ENCODE measurements around the gene RBM28. TPM values are rescaled to one million over a fixed set of nuclear protein-coding genes. Genes with fewer than 3 reads are reported as not detected.

Gene RBM28
- total RNA-seq, 1 donor from 2014 or later: 23.8 TPM

- intact Hi-C loops (cut with DNase I): no loop called here
- no peak for DNase-seq (ENCODE audit: low spot score in 2 of 2)
- H3K4me1 ChIP-seq: no peaks in the 10 kb centered on the region
- H3K27ac ChIP-seq: no peak overlapping the region
- H3K4me3 ChIP-seq: no peak overlapping the region
- TF ChIP-seq CTCF (IDR thresholded peaks at IDR 0.05): no peak
- no peaks in the 10 kb centered on the region for H3K9me3 ChIP-seq
- no peaks in the 10 kb centered on the region for H3K27me3 ChIP-seq
- no peaks in the 10 kb centered on the region for H3K36me3 ChIP-seq
Observed at GRCh38 chr7:128265156-128265905, 78.4 kb downstream of the RBM28 start.

GRCh38 chr7:128264477-128264876 lies 79.2 kb downstream of the RBM28 start:
- H3K27me3 ChIP-seq: no peaks in the 10 kb centered on the region
- H3K36me3 ChIP-seq: no peaks in the 10 kb centered on the region
- no peak overlapping the region for H3K4me3 ChIP-seq
- H3K9me3 ChIP-seq: no peaks in the 10 kb centered on the region
- no peak overlapping the region for H3K27ac ChIP-seq
- H3K4me1 ChIP-seq: no peaks in the 10 kb centered on the region
- no peak for DNase-seq (ENCODE audit: low spot score in 2 of 2)
- TF ChIP-seq CTCF (IDR thresholded peaks at IDR 0.05): no peak
- intact Hi-C loops (cut with DNase I): no loop called here

GRCh38 chr7:128263420-128263819 lies 80.3 kb downstream of the RBM28 start:
- no peaks in the 10 kb centered on the region for H3K36me3 ChIP-seq
- TF ChIP-seq CTCF (IDR thresholded peaks at IDR 0.05): no peak
- H3K4me1 ChIP-seq: no peaks in the 10 kb centered on the region
- DNase-seq (ENCODE audit: low spot score in 2 of 2): no peak
- no peaks in the 10 kb centered on the region for H3K27me3 ChIP-seq
- H3K4me3 ChIP-seq: no peak overlapping the region
- intact Hi-C loops (cut with DNase I): no loop called here
- H3K9me3 ChIP-seq: no peaks in the 10 kb centered on the region
- no peak overlapping the region for H3K27ac ChIP-seq

- Histone ChIP-seq H3K4me1 (no peaks in the 10 kb centered on the region), H3K36me3 (no peaks in the 10 kb centered on the region), H3K27ac (no peak overlapping the region), H3K9me3 (no peaks in the 10 kb centered on the region), H3K27me3 (no peaks in the 10 kb centered on the region), H3K4me3 (no peak overlapping the region)
- intact Hi-C loops (cut with DNase I): no loop called here
- TF ChIP-seq CTCF (IDR thresholded peaks at IDR 0.05): no peak
- no peak for DNase-seq (ENCODE audit: low spot score in 2 of 2)
Observed at GRCh38 chr7:128262273-128263028, 81.3 kb downstream of the RBM28 start.

- DNase-seq (ENCODE audit: low spot score in 2 of 2): no peak
- H3K9me3 ChIP-seq: no peaks in the 10 kb centered on the region
- TF ChIP-seq CTCF (IDR thresholded peaks at IDR 0.05): no peak
- no peaks in the 10 kb centered on the region for H3K36me3 ChIP-seq
- H3K4me3 ChIP-seq: no peak overlapping the region
- no peaks in the 10 kb centered on the region for H3K27me3 ChIP-seq
- intact Hi-C loops (cut with DNase I): no loop called here
- H3K4me1 ChIP-seq: no peaks in the 10 kb centered on the region
- H3K27ac ChIP-seq: no peak overlapping the region
Observed at GRCh38 chr7:128260069-128260795, 83.5 kb downstream of the RBM28 start.
